Endothelial cell of umbilical vein (primary cell): ENCODE data around the gene POLN. TPM values are rescaled to one million over a fixed set of nuclear protein-coding genes. Genes with fewer than 3 reads are reported as not detected.

ENCODE experiments used
- BruUV-seq: library from RNA; stranded (reverse); fragments of 400-500 nt; replicated peaks from 2 replicates; lab custom pipeline; 2021; lab: Mats Ljungman, UMichigan
- CTCF ChIA-PET: fragments of 300-600, 350-600 bp; sonication (Branson Sonifier 250); formaldehyde crosslinking; loops from one replicate; lab custom pipeline; 2021; ENCODE audit warnings: antibody characterized with exemption, inconsistent platforms; lab: Charles Lee
- POLR2A ChIA-PET: fragments of 300-600, 350-600 bp; sonication (Branson Sonifier 250); formaldehyde crosslinking; loops from one replicate; lab custom pipeline; 2021; ENCODE audit warnings: antibody characterized with exemption, inconsistent platforms; lab: Charles Lee
- DNase-seq: peaks from one replicate; pipeline ENCODE4 v3.0.0-alpha.2; 2011; ENCODE audit warnings: low read depth, low spot score
- FAIRE-seq: peaks from 2 replicates; lab custom pipeline; 2011; peaks lifted over from hg19 to GRCh38; lab: Jason Lieb, UNC
- H2AFZ ChIP-seq: 2 replicates; pipeline ENCODE4 v1.6.0; 2012; ENCODE audit warnings: low read depth, low read length, control low read depth, inconsistent platforms
- H3K27ac ChIP-seq: 2 replicates; pipeline ENCODE4 v1.5.1; 2011; ENCODE audit warnings: low read depth, mild to moderate bottlenecking, control low read depth, low read length, moderate library complexity; ENCODE audit not compliant: insufficient read depth
- H3K27me3 ChIP-seq, 2 experiments: 2 replicates each; pipeline versions ENCODE4 v1.6.0 to v1.6.1; 2011; ENCODE audit warnings: low read length in 2 of 2, mixed read lengths in 1 of 2; ENCODE audit not compliant: control insufficient read depth in 2 of 2, insufficient read depth in 2 of 2
- H3K36me3 ChIP-seq, 2 experiments: 2 replicates in 1 of 2; 3 replicates in 1 of 2; pipeline ENCODE4 v1.5.1; 2011; ENCODE audit warnings: low read length in 2 of 2, mild to moderate bottlenecking in 1 of 2, moderate library complexity in 1 of 2; ENCODE audit not compliant: control insufficient read depth in 2 of 2, insufficient read depth in 2 of 2; ENCODE audit errors: extremely low read depth in 1 of 2
- H3K4me1 ChIP-seq: 3 replicates; pipeline ENCODE4 v1.5.1; 2011; ENCODE audit warnings: mild to moderate bottlenecking, low read length; ENCODE audit not compliant: control insufficient read depth, insufficient read depth; ENCODE audit errors: extremely low read depth
- H3K4me2 ChIP-seq: 2 replicates; pipeline ENCODE4 v1.6.1; 2011; ENCODE audit warnings: low read length, control low read depth, mixed read lengths; ENCODE audit not compliant: insufficient read depth
- H3K4me3 ChIP-seq, 3 experiments: fragments of 200-600 bp in 1 of 3; sonication (generic), shearing (Covaris generic) in 1 of 3; replicated peaks in 1 of 3; 2 replicates each; pipeline ENCODE4 v1.5.1; 2011 to 2016; ENCODE audit warnings: control low read depth in 3 of 3, low read length in 3 of 3, mild to moderate bottlenecking in 2 of 3, inconsistent platforms in 1 of 3, low read depth in 1 of 3, moderate library complexity in 1 of 3; ENCODE audit not compliant: insufficient read depth in 1 of 3
- H3K79me2 ChIP-seq: 2 replicates; pipeline ENCODE4 v1.6.0; 2012; ENCODE audit warnings: low read length, inconsistent platforms; ENCODE audit not compliant: control insufficient read depth, insufficient read depth
- H3K9ac ChIP-seq: replicated peaks from 2 replicates; pipeline ENCODE3; 2011; ENCODE audit warnings: low read length, control low read depth; ENCODE audit not compliant: insufficient read depth; ENCODE audit errors: extremely low read depth
- H3K9me1 ChIP-seq: replicated peaks from 3 replicates; pipeline ENCODE4 v1.6.0; 2011; ENCODE audit warnings: mild to moderate bottlenecking, low read length; ENCODE audit not compliant: control insufficient read depth, insufficient read depth; ENCODE audit errors: extremely low read depth
- H3K9me3 ChIP-seq: replicated peaks from 2 replicates; pipeline ENCODE4 v1.5.1; 2012; ENCODE audit warnings: low read length, inconsistent platforms; ENCODE audit not compliant: control insufficient read depth, insufficient read depth
- H4K20me1 ChIP-seq: replicated peaks from 2 replicates; pipeline ENCODE3; 2011; ENCODE audit warnings: mild to moderate bottlenecking, low read length; ENCODE audit not compliant: control insufficient read depth, insufficient read depth; ENCODE audit errors: extremely low read depth
- CTCF ChIP-seq, 2 donors: IDR thresholded peaks; 1 replicate in 1 of 2; 2 replicates in 1 of 2; pipeline ENCODE4 v1.5.1; 2011; ENCODE audit warnings: low read length in 2 of 2, mild to moderate bottlenecking in 2 of 2, moderate library complexity in 2 of 2, control low read depth in 1 of 2, inconsistent platforms in 1 of 2, low read depth in 1 of 2; ENCODE audit not compliant: insufficient read depth in 1 of 2; ENCODE audit errors: extremely low read depth in 1 of 2
- EZH2 ChIP-seq: IDR thresholded peaks from 2 replicates; pipeline ENCODE4 v1.6.1; 2012; ENCODE audit warnings: borderline replicate concordance, low read depth, mild to moderate bottlenecking, moderate library complexity, low read length, inconsistent platforms; ENCODE audit not compliant: severe bottlenecking
- POLR2AphosphoS5 ChIP-seq: IDR thresholded peaks from 2 replicates; pipeline ENCODE4 v1.6.1; 2012; ENCODE audit warnings: low read depth, mild to moderate bottlenecking, control low read depth, low read length, moderate library complexity; ENCODE audit not compliant: insufficient read depth
- dilution Hi-C: fragments of 300-500 bp; cut with MboI; formaldehyde crosslinking; loops from one replicate; pipeline ENCODE4 v1.15.0; 2019; ENCODE audit warnings: low sequenced_read_pairs; ENCODE audit not compliant: extremely low pct_ligation_motif_present
- intact Hi-C: fragments of 100-400 bp; cut with micrococcal nuclease; formaldehyde crosslinking; loops from one replicate; pipeline ENCODE4 v1.10.0; 2022
- polyA plus RNA-seq, 4 experiments: library from polyadenylated mRNA; depleted of rRNA in 3 of 4; stranded (reverse) in 3 of 4; unstranded in 1 of 4; fragments of >200 nt; gene quantifications; 2 replicates each; pipeline versions ENCODE4 v1.2.1 to v1.2.3, GENCODE V29; 2011 to 2012; ENCODE audit warnings: missing spikeins in 1 of 4
- total RNA-seq: library from RNA; stranded (reverse); gene quantifications from 2 replicates; pipeline ENCODE4 v1.2.3, GENCODE V29; 2021

POLN gene
- total and polyA plus RNA-seq, 2 donors (not counting 3 experiments of a cell fraction or from before 2014, with no cell fraction given), result 1.3 to 4.2 TPM

GRCh38 chr4:2040391-2041238 lies 201.3 kb downstream of the POLN start:
- Histone ChIP-seq H2AFZ (peak overlapping the region; percentile 40), H3K4me2 (peak overlapping the region; percentile 15), H3K27ac (no peak overlapping the region), H4K20me1 (no peaks in the 10 kb centered on the region), H3K9me3 (no peaks in the 10 kb centered on the region), H3K4me3 (peak overlapping the region in 2 of 3 experiments; percentile 25 to 93), H3K27me3 (peaks cover 6 to 11% of the 10 kb centered on the region in 2 experiments), H3K9ac (no peak overlapping the region), H3K4me1 (no peaks in the 10 kb centered on the region), H3K36me3 (no peaks in the 10 kb centered on the region), H3K9me1 (no peaks in the 10 kb centered on the region), H3K79me2 (no peaks in the 10 kb centered on the region)
- FAIRE-seq, result no peak
- CTCF ChIA-PET, result interaction anchor here (1.1 kb wide), 1 partner anchor 31 kb away, joined by 5 read pairs; no protein-coding TSS in a partner anchor
- TF ChIP-seq POLR2AphosphoS5 (no peak), CTCF (IDR thresholded peaks at IDR 0.05; ENCODE audit: extremely low read depth in 1 of 2, insufficient read depth in 1 of 2, low read depth in 1 of 2, low read length in 2 of 2) (no peak), EZH2 (no peak)
- POLR2A ChIA-PET, result no interaction called here
- intact Hi-C loops, result loop anchor here (2.0 kb wide), 1 partner anchor 32 kb away; the partner anchor contains the start of gene NELFA
- no peak for DNase-seq
- BruUV-seq, result no TSS peak
- dilution Hi-C loops, result no loop called here
